Glutamatergic neuron (in vitro differentiated cells): ENCODE results near the gene ERGIC1. TPM values are rescaled to one million over a fixed set of nuclear protein-coding genes. Genes with fewer than 3 reads are reported as not detected.

Source experiments
- DNase-seq: peaks from one replicate; pipeline ENCODE4 v3.0.0; 2022
- H3K27ac Mint-ChIP-seq: one replicate; pipeline ENCODE4 v1.8.0; 2020; ENCODE audit warnings: mild to moderate bottlenecking, mixed read lengths, inconsistent platforms; ENCODE audit not compliant: unreplicated experiment
- H3K27me3 Mint-ChIP-seq: one replicate; pipeline ENCODE4 v1.8.0; 2020; ENCODE audit warnings: mild to moderate bottlenecking, moderate library complexity, mixed read lengths, inconsistent platforms; ENCODE audit not compliant: unreplicated experiment
- H3K36me3 Mint-ChIP-seq: one replicate; pipeline ENCODE4 v1.8.0; 2020; ENCODE audit warnings: mild to moderate bottlenecking, mixed read lengths, inconsistent platforms; ENCODE audit not compliant: unreplicated experiment
- H3K4me1 Mint-ChIP-seq: one replicate; pipeline ENCODE4 v1.8.0; 2020; ENCODE audit warnings: mild to moderate bottlenecking, low read depth, mixed read lengths, inconsistent platforms; ENCODE audit not compliant: unreplicated experiment
- H3K4me3 Mint-ChIP-seq: one replicate; pipeline ENCODE4 v1.8.0; 2020; ENCODE audit warnings: mild to moderate bottlenecking, mixed read lengths, inconsistent platforms; ENCODE audit not compliant: unreplicated experiment
- H3K9me3 Mint-ChIP-seq: one replicate; pipeline ENCODE4 v1.8.0; 2020; ENCODE audit warnings: mild to moderate bottlenecking, moderate library complexity, mixed read lengths, inconsistent platforms; ENCODE audit not compliant: unreplicated experiment
- total RNA-seq: library from RNA; stranded (reverse); fragmentation: NEBNext Ultra II Directional; extraction: Animal tissue kit (Norgen Biotek cat#: 25700); gene quantifications from one replicate; pipeline ENCODE4 v1.2.1, GENCODE V29; 2021; ENCODE audit not compliant: unreplicated experiment
- TF ChIP-seq, protein P1 (sequence below): fragments of 200-600 bp; sonication (generic); IDR thresholded peaks from one replicate; pipeline ENCODE4 v1.5.0; 2021; ENCODE audit not compliant: partially characterized antibody, unreplicated experiment

The ERGIC1 gene
- total RNA-seq, 1 donor from 2014 or later = 76.2 TPM

DNA sequence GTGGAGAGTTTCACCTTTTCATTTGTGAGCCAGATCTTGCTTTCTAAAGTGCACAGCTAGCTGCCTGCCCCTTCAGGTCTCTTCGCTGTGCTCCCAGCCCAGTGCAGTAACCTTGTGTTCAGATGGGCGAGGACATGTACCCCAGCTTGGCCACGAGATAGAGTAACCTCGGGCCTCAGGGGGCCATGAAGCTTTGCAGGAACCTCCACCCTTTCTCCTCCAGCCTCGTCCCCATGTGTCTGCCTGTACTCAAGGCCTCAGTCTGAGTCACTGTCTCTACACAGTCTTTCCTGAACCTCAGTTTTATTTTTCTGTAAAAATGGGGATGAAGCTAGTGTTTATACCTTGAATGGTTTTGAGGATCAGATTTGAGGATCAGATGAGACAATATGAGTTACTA, 37.9 kb downstream of the ERGIC1 start:
- Mint-ChIP-seq H3K36me3 (peaks cover under 1% of the 10 kb centered on the region), H3K4me3 (no peak overlapping the region), H3K27ac (no peak overlapping the region), H3K27me3 (peaks cover 10% of the 10 kb centered on the region), H3K4me1 (peaks cover 38% of the 10 kb centered on the region), H3K9me3 (peaks cover 8% of the 10 kb centered on the region)
- TF ChIP-seq, protein P1, sequence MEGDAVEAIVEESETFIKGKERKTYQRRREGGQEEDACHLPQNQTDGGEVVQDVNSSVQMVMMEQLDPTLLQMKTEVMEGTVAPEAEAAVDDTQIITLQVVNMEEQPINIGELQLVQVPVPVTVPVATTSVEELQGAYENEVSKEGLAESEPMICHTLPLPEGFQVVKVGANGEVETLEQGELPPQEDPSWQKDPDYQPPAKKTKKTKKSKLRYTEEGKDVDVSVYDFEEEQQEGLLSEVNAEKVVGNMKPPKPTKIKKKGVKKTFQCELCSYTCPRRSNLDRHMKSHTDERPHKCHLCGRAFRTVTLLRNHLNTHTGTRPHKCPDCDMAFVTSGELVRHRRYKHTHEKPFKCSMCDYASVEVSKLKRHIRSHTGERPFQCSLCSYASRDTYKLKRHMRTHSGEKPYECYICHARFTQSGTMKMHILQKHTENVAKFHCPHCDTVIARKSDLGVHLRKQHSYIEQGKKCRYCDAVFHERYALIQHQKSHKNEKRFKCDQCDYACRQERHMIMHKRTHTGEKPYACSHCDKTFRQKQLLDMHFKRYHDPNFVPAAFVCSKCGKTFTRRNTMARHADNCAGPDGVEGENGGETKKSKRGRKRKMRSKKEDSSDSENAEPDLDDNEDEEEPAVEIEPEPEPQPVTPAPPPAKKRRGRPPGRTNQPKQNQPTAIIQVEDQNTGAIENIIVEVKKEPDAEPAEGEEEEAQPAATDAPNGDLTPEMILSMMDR = no peak
- no peak for DNase-seq

DNA sequence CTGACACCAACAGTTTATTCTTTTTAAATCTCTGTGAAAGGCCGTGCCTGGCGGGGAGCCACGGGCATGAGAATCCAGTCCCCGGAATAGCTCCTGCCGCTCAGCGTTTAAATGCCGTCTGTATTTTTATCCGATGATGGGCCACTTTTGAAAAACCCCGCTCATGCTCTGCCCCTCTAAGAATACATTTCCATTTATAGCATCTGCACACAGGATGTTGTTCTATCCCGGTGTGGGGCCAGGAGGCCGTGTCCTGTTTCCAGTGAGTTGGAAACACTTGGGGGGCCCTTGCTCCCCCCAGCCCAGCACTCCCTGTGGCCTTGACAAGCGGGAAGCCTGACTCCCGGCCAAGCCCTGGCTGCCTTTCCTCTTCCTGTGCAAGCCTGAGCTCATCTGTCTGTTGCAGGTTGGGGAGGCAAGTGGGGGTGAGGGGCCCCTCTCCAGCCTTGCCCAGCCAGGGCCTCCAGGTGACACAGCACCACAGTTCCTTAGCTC, 39.0 kb downstream of the ERGIC1 start:
- TF ChIP-seq, protein P1 = no peak
- peaks cover 10% of the 10 kb centered on the region for H3K27me3 Mint-ChIP-seq
- peaks cover 41% of the 10 kb centered on the region for H3K4me1 Mint-ChIP-seq
- DNase-seq = no peak
- no peaks in the 10 kb centered on the region for H3K36me3 Mint-ChIP-seq
- no peak overlapping the region for H3K4me3 Mint-ChIP-seq
- peak overlapping the region; percentile 2 for H3K27ac Mint-ChIP-seq
- peaks cover 11% of the 10 kb centered on the region for H3K9me3 Mint-ChIP-seq

DNA sequence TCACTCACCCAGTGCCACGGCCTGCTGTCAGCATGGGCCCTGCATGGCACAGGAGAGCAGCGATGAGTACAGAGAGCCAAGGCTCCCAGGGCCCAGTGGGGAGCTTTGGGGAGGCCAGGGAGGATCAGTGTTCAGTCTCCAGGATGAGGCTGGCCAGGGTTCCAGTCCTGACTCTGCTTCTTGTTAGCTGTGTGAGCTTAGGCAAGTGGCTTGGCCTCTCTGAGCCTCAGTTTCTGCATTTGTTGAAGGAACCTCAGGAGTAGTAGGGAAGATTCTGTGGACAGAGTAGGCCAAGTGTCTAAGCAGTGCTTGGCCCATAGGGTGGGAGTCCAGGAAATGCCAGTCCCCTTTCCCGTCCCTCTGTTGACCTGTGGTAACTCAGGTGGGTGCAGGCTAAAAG, 39.5 kb downstream of the ERGIC1 start:
- no peaks in the 10 kb centered on the region for H3K36me3 Mint-ChIP-seq
- no peak overlapping the region for H3K4me3 Mint-ChIP-seq
- peaks cover 11% of the 10 kb centered on the region for H3K9me3 Mint-ChIP-seq
- H3K4me1 Mint-ChIP-seq = peaks cover 36% of the 10 kb centered on the region
- peaks cover 10% of the 10 kb centered on the region for H3K27me3 Mint-ChIP-seq
- H3K27ac Mint-ChIP-seq = peak overlapping the region; percentile 2
- TF ChIP-seq, protein P1 = no peak
- DNase-seq = no peak

DNA sequence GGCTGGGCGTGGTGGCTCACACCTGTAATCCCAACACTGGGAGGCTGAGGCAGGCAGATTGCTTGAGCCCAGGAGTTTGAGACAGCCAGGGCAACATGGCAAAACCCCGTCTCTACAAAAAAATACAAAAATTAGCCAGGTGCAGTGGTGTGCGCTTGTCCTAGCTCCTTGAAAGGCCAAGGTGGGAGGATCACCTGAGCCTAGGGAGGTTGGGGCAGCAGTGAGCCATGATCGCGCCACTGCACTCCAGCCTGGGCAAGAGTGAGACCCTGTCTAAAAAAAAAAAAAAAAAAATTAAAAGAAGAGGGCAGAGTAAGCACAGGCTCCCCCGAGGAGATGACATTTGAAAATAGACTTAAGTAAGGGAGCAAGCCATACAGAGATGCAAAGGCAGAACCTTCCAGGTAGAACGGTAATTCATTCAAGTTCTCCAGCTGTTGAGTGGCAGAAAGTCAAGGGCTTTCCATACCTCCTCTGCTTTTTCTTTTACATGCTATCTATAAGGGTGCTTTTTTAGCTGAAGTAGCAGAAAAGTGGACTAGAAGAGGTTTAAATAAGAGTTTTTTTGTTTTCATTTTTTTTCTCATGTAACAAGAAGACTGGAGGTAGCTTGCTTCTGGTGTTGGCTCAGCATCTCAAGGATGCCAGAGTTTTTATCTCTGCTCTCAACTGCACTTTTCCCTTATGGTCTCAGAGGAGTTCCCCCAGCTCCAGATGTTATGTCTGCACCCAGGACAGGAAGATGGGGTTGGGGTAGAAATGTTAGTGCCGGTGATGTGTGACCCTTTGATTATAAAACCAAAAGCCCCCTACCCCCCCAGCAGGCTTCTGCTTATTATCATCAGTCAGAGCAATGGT, 40.8 kb downstream of the ERGIC1 start:
- H3K4me1 Mint-ChIP-seq = peaks cover 35% of the 10 kb centered on the region
- H3K36me3 Mint-ChIP-seq = no peaks in the 10 kb centered on the region
- TF ChIP-seq, protein P1 = no peak
- no peak overlapping the region for H3K4me3 Mint-ChIP-seq
- DNase-seq = no peak
- peaks cover 9% of the 10 kb centered on the region for H3K27me3 Mint-ChIP-seq
- peak overlapping the region; percentile 98 for H3K27ac Mint-ChIP-seq
- peaks cover 11% of the 10 kb centered on the region for H3K9me3 Mint-ChIP-seq

DNA sequence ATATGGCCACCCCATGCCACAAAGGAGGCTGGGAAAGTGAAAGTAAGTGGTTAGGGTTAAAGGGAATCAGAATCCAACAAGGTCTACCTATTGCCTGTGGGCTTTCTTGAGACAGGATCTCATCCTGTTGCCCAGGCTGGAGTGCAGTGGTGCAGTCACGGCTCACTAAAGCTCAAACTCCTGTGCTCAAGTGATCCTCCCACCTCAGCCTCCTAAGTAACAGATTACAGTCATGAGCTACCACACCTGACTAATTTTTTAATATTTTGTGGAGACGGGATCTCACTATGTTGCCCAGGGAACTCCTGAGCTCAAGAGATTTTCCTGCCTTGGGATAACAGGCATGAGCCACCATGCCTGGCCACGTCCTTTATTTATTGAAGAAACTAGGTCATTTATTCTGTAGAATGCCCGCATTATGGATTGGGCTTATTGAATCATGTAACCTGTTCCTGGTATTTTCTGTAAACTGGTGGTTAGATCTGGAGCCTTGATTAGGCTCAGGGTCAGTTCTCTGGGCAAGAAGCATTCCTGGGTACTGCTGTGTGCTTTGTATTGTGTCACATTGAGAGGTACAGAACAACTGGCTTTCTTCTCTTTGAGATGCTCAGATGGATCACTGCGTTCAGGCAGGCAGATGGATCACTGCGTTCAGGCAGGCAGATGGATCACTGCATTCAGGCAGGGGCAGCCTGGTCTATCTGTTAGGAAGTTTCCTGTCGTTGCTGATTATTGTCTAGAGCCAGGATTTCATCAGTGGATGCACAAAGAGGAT, 41.6 kb downstream of the ERGIC1 start:
- peaks cover 35% of the 10 kb centered on the region for H3K4me1 Mint-ChIP-seq
- DNase-seq = peak; percentile 67

More for the DNA sequence above, 41.6 kb downstream of the ERGIC1 start:
- TF ChIP-seq, protein P1 = no peak
- H3K27ac Mint-ChIP-seq = peak overlapping the region; percentile 98
- H3K4me3 Mint-ChIP-seq = peak overlapping the region; percentile 80
- peaks cover 9% of the 10 kb centered on the region for H3K27me3 Mint-ChIP-seq
- H3K36me3 Mint-ChIP-seq = no peaks in the 10 kb centered on the region
- peaks cover 11% of the 10 kb centered on the region for H3K9me3 Mint-ChIP-seq
